Osteoblast (primary cell): Measurements from ENCODE around the gene MEIS1. TPM values are rescaled to one million over a fixed set of nuclear protein-coding genes. Genes with fewer than 3 reads are reported as not detected.

Source experiments
- DNase-seq: peaks from one replicate; pipeline ENCODE4 v3.0.0; 2011; ENCODE audit warnings: low spot score, mixed read lengths; ENCODE audit not compliant: insufficient read length; ENCODE audit errors: missing footprints
- H2AFZ ChIP-seq: 2 replicates; pipeline ENCODE4 v1.6.0; 2011; ENCODE audit warnings: mild to moderate bottlenecking, low read length
- H3K27ac ChIP-seq: 2 replicates; pipeline ENCODE4 v1.5.1; 2011; ENCODE audit warnings: mild to moderate bottlenecking, low read depth, low read length, moderate library complexity
- H3K27me3 ChIP-seq: 2 replicates; pipeline ENCODE4 v1.6.0; 2012; ENCODE audit warnings: mild to moderate bottlenecking, control low read depth, inconsistent platforms, low read length, moderate library complexity; ENCODE audit not compliant: insufficient read depth
- H3K36me3 ChIP-seq: 2 replicates; pipeline ENCODE4 v1.5.1; 2011; ENCODE audit warnings: mild to moderate bottlenecking, low read length, control low read depth, moderate library complexity; ENCODE audit not compliant: insufficient read depth
- H3K4me1 ChIP-seq: 2 replicates; pipeline ENCODE4 v1.5.1; 2011; ENCODE audit warnings: mild to moderate bottlenecking, low read length, control low read depth, moderate library complexity; ENCODE audit not compliant: insufficient read depth
- H3K4me2 ChIP-seq: 2 replicates; pipeline ENCODE4 v1.6.0; 2011; ENCODE audit warnings: mild to moderate bottlenecking, low read length; ENCODE audit not compliant: insufficient read depth
- H3K4me3 ChIP-seq: fragments of 200-600 bp; sonication (generic); 3 replicates; pipeline ENCODE4 v1.5.1; 2012; ENCODE audit warnings: mild to moderate bottlenecking, low read length, inconsistent platforms; ENCODE audit not compliant: insufficient read depth
- H3K79me2 ChIP-seq: 2 replicates; pipeline ENCODE4 v1.6.0; 2012; ENCODE audit warnings: mild to moderate bottlenecking, low read length, control low read depth, inconsistent platforms; ENCODE audit not compliant: insufficient read depth
- H3K9me3 ChIP-seq: 2 replicates; pipeline ENCODE4 v1.5.1; 2011; ENCODE audit warnings: low read depth, low read length, control low read depth
- H4K20me1 ChIP-seq: 2 replicates; pipeline ENCODE4 v1.6.0; 2012; ENCODE audit warnings: mild to moderate bottlenecking, low read length, control low read depth; ENCODE audit not compliant: insufficient read depth
- CTCF ChIP-seq: IDR thresholded peaks from 2 replicates; pipeline ENCODE4 v1.5.1; 2011; ENCODE audit warnings: mild to moderate bottlenecking, low read depth, low read length, moderate library complexity; ENCODE audit errors: extremely low read depth
- total RNA-seq: library from RNA; depleted of rRNA; stranded (reverse); fragments of >200 nt; gene quantifications from 2 replicates; pipeline ENCODE4 v1.2.3, GENCODE V29; 2012

Gene MEIS1
- total RNA-seq, 1 donor = 11.9 TPM

GRCh38 chr2:66565291-66565690 is 130.4 kb downstream of the MEIS1 start:
- TF ChIP-seq CTCF = no peak
- no peaks in the 10 kb centered on the region for H3K4me1 ChIP-seq
- H4K20me1 ChIP-seq = no peaks in the 10 kb centered on the region

GRCh38 chr2:66566726-66567399 is 131.9 kb downstream of the MEIS1 start:
- H4K20me1 ChIP-seq = no peaks in the 10 kb centered on the region
- no peaks in the 10 kb centered on the region for H3K27me3 ChIP-seq
- no peak for TF ChIP-seq CTCF
- no peak overlapping the region for H3K27ac ChIP-seq
- no peaks in the 10 kb centered on the region for H3K9me3 ChIP-seq
- H2AFZ ChIP-seq = no peak overlapping the region
- no peaks in the 10 kb centered on the region for H3K79me2 ChIP-seq
- no peak overlapping the region for H3K4me3 ChIP-seq
- no peaks in the 10 kb centered on the region for H3K36me3 ChIP-seq
- H3K4me2 ChIP-seq = no peak overlapping the region
- DNase-seq = no peak
- no peaks in the 10 kb centered on the region for H3K4me1 ChIP-seq

More at GRCh38 chr2:66565291-66565690, 130.4 kb downstream of the MEIS1 start:
- Histone ChIP-seq H3K27me3 (no peaks in the 10 kb centered on the region), H3K36me3 (no peaks in the 10 kb centered on the region), H3K27ac (no peak overlapping the region), H2AFZ (no peak overlapping the region), H3K4me3 (no peak overlapping the region), H3K79me2 (no peaks in the 10 kb centered on the region), H3K9me3 (no peaks in the 10 kb centered on the region), H3K4me2 (no peak overlapping the region)
- DNase-seq = no peak

- no peaks in the 10 kb centered on the region for H4K20me1 ChIP-seq
- H2AFZ ChIP-seq = no peak overlapping the region
- H3K27ac ChIP-seq = no peak overlapping the region
- no peaks in the 10 kb centered on the region for H3K9me3 ChIP-seq
- TF ChIP-seq CTCF = no peak
- H3K4me2 ChIP-seq = no peak overlapping the region
- no peaks in the 10 kb centered on the region for H3K79me2 ChIP-seq
- no peak overlapping the region for H3K4me3 ChIP-seq
- no peaks in the 10 kb centered on the region for H3K36me3 ChIP-seq
- H3K4me1 ChIP-seq = no peaks in the 10 kb centered on the region
- no peak for DNase-seq
- H3K27me3 ChIP-seq = no peaks in the 10 kb centered on the region
These were observed 132.8 kb downstream of the MEIS1 start for GRCh38 chr2:66567729-66568128.

GRCh38 chr2:66568650-66569300 is 133.8 kb downstream of the MEIS1 start:
- H4K20me1 ChIP-seq = no peaks in the 10 kb centered on the region
- H3K36me3 ChIP-seq = no peaks in the 10 kb centered on the region
- no peaks in the 10 kb centered on the region for H3K27me3 ChIP-seq
- H3K27ac ChIP-seq = no peak overlapping the region
- H3K9me3 ChIP-seq = no peaks in the 10 kb centered on the region
- H3K4me2 ChIP-seq = no peak overlapping the region
- no peak overlapping the region for H3K4me3 ChIP-seq
- no peaks in the 10 kb centered on the region for H3K79me2 ChIP-seq
- DNase-seq = no peak
- TF ChIP-seq CTCF = no peak
- H3K4me1 ChIP-seq = no peaks in the 10 kb centered on the region
- no peak overlapping the region for H2AFZ ChIP-seq
